ENCODE results near the gene TLR3. TPM values are rescaled to one million over a fixed set of nuclear protein-coding genes. Genes with fewer than 3 reads are reported as not detected.
A peak's percentile ranks its signal among the peaks of the same experiment; 100 is the strongest.

Gene TLR3
- total and polyA plus RNA-seq, 2 of the 8 experiments (the other 6 are each of a cell fraction or from before 2014, with no cell fraction given): 1.00 to 2.6 TPM

DNA sequence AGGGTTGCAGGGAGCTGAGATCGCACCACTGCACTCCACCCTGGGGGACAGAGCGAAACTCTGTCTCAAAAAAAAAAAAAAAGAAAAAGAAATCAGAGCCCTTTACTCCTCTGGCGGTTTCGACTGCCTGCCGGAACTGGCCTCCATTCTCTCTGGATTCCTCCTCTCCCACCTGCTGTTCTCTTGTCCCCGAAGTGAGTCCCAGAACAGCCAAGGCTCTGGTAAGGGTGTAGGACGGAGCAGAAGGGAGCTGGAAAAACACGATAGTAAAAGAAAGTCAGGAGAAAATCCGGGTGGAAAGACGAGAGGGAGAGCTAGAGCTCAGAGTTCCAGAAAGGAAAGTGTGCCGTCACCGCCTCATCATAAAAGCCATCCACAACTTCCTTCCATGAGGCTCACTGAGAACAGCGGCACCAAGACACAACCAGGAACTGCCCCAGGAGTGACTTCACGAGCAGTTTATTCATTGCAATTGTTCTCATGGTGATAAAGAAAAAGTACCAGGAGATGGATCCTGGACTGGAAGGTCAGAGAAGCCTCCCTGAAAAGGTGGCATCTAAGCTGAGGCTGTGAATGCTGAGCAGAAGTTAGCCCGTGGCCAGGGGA, 12.3 kb downstream of the TLR3 start (continued):
- TF ChIP-seq CHD7 (IDR thresholded peaks at IDR 0.05; ENCODE audit: insufficient replicate concordance, low read length): no peak
- TF ChIP-seq PHF8 (conservative IDR thresholded peaks at IDR 0.05; ENCODE audit: low read depth, low read length): no peak
- peak; percentile 63; the same call in 1 of the 2 replicates for TF ChIP-seq E2F6 (IDR thresholded peaks at IDR 0.05)
- TF ChIP-seq TCF12 (IDR thresholded peaks at IDR 0.05; ENCODE audit: low read depth, low read length): peak; percentile 38; the same call in 1 of the 2 replicates
- TF ChIP-seq GTF2F1 (IDR thresholded peaks at IDR 0.05; ENCODE audit: borderline replicate concordance, low read depth, low read length): no peak
- peak; percentile 68; the same call in 1 of the 2 replicates for TF ChIP-seq SP1 (IDR thresholded peaks at IDR 0.05; ENCODE audit: low read depth, low read length)
- TF ChIP-seq SP2 (IDR thresholded peaks at IDR 0.05; ENCODE audit: low read length): no peak
- 0 out of 4 replicates have a peak, but pooled peaks of 1 of the 2 experiments have one; percentile 1 for TF ChIP-seq RAD21 (IDR thresholded peaks at IDR 0.05 in 1 of 2, conservative IDR thresholded peaks at IDR 0.05 in 1 of 2; ENCODE audit: low read depth in 2 of 2, low read length in 2 of 2)
- TF ChIP-seq, protein P1, sequence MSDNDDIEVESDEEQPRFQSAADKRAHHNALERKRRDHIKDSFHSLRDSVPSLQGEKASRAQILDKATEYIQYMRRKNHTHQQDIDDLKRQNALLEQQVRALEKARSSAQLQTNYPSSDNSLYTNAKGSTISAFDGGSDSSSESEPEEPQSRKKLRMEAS (IDR thresholded peaks at IDR 0.05): peak; percentile 71
